Measurements from ENCODE around the gene TTYH2.

TTYH2 gene

DNA sequence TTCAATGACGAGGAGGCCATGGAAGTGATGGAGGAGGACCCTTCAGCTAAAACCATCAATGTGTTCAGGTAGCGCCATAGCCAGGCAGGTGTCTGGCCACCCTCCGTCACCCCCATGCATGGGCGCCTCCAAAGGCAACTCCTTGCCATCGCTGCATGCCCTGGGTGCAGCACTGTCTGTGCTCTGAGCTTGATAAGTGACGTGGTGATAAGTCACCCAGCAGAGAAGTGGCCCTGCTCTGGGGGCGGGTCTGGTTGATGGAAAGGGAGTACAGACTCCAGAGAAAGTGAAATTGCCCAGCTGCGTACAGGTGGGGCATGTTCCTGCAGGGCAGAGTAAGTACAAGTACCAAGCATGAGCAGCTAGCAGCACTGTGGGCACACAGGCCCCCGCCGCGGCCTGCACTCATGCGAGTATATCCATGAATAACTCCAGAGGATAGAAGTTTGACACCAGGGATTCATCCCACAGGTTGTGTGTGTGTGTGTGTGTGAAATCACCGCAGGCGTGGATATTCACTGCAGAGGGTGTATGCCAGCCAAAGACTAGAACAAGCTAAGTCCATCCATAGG lies 73.7 kb downstream of the TTYH2 start:
- Histone ChIP-seq H3K36me3 (ENCODE audit: control insufficient read depth, insufficient read depth, low read length) (no peaks in the 10 kb centered on the region), H3K4me3 (ENCODE audit: insufficient read depth, low read depth, low read length) (no peak overlapping the region), H3K27ac (ENCODE audit: insufficient read depth, low read depth, low read length, poor library complexity, severe bottlenecking) (no peak overlapping the region), H3K4me1 (ENCODE audit: control insufficient read depth, insufficient read depth, low read length) (no peaks in the 10 kb centered on the region), H3K9me3 (ENCODE audit: control insufficient read depth, low read length) (no peaks in the 10 kb centered on the region), H3K27me3 (ENCODE audit: control insufficient read depth, insufficient read depth, low read length, poor library complexity, severe bottlenecking) (no peaks in the 10 kb centered on the region)
- WGBS, 2 experiments: 89 to 90% methylated on average over 14 of the region's 14 CpGs

DNA sequence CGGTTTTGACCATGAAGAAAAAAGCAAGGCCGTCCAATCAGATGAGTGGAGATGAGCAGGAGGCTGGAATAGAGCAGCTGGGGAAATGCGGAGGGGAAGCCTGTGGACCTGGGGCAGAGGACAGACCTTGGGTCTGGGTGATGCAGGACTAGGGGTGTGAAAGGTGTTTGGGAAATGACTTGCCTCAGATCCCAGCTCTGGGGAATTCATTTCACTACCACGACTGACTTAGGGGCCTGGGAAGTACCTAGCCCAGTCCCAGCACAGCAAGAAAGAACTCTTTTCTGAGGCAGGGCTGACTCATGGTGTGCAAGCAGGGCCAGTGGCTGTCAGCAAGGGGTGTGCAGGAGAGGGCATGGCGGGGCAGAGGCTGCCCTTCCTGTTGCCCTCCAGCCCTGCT lies 75.4 kb downstream of the TTYH2 start:
- no peak overlapping the region for H3K27ac ChIP-seq (ENCODE audit: insufficient read depth, low read depth, low read length, poor library complexity, severe bottlenecking)
- H3K9me3 ChIP-seq (ENCODE audit: control insufficient read depth, low read length): no peaks in the 10 kb centered on the region
- H3K27me3 ChIP-seq (ENCODE audit: control insufficient read depth, insufficient read depth, low read length, poor library complexity, severe bottlenecking): no peaks in the 10 kb centered on the region
- 77 to 85% methylated on average over 5 of the region's 5 CpGs for WGBS, 2 experiments
- H3K36me3 ChIP-seq (ENCODE audit: control insufficient read depth, insufficient read depth, low read length): no peaks in the 10 kb centered on the region
- no peaks in the 10 kb centered on the region for H3K4me1 ChIP-seq (ENCODE audit: control insufficient read depth, insufficient read depth, low read length)
- no peak overlapping the region for H3K4me3 ChIP-seq (ENCODE audit: insufficient read depth, low read depth, low read length)

DNA sequence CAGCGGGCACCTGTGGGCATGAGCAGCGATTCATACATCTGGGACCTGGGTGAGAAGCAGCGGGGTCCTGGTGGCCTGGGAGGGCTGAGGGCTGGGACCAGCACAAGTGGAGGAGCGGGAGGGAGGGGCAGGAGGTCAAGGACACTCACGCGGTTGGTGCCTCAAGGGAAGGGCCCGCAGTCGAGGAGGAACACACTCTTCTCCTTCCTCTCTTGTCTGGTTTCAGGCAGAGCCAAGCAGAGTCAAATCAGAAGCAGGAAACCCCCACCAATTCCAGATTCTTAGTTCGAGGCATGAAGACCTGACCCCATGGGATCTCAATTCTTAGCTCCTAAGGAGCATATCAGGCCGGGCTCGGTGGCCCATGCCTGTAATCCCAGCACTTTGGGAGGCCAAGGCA lies 76.3 kb downstream of the TTYH2 start:
- no peaks in the 10 kb centered on the region for H3K4me1 ChIP-seq (ENCODE audit: control insufficient read depth, insufficient read depth, low read length)
- no peak overlapping the region for H3K27ac ChIP-seq (ENCODE audit: insufficient read depth, low read depth, low read length, poor library complexity, severe bottlenecking)
- WGBS, 2 experiments: 91 to 92% methylated on average over 11 of the region's 11 CpGs
- no peak overlapping the region for H3K4me3 ChIP-seq (ENCODE audit: insufficient read depth, low read depth, low read length)
- no peaks in the 10 kb centered on the region for H3K36me3 ChIP-seq (ENCODE audit: control insufficient read depth, insufficient read depth, low read length)
- H3K27me3 ChIP-seq (ENCODE audit: control insufficient read depth, insufficient read depth, low read length, poor library complexity, severe bottlenecking): no peaks in the 10 kb centered on the region
- H3K9me3 ChIP-seq (ENCODE audit: control insufficient read depth, low read length): no peaks in the 10 kb centered on the region

DNA sequence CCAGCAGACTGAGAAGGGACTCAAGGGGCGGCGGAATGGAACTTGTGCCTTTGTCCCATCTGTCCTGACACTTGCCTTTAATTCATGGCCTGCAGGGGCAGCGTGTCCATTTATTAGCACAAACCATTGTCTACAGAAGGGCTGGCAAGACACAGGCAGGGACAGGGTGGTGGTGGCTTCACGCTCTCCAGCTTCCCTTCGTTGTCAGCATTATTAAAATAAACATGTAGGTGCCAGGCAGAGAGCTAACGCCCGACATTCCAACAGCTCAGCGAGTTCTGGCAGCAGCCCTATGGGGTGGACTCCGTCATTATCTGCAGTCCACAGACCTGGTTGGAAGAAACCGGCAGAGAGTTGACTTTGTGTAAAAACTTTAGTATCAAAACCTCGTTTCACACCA lies 77.0 kb downstream of the TTYH2 start:
- Histone ChIP-seq H3K27me3 (ENCODE audit: control insufficient read depth, insufficient read depth, low read length, poor library complexity, severe bottlenecking) (no peaks in the 10 kb centered on the region), H3K4me3 (ENCODE audit: insufficient read depth, low read depth, low read length) (no peak overlapping the region), H3K27ac (ENCODE audit: insufficient read depth, low read depth, low read length, poor library complexity, severe bottlenecking) (no peak overlapping the region), H3K4me1 (ENCODE audit: control insufficient read depth, insufficient read depth, low read length) (no peaks in the 10 kb centered on the region), H3K9me3 (ENCODE audit: control insufficient read depth, low read length) (no peaks in the 10 kb centered on the region), H3K36me3 (ENCODE audit: control insufficient read depth, insufficient read depth, low read length) (no peaks in the 10 kb centered on the region)
- 85 to 89% methylated on average over 11 of the region's 11 CpGs for WGBS, 2 experiments

DNA sequence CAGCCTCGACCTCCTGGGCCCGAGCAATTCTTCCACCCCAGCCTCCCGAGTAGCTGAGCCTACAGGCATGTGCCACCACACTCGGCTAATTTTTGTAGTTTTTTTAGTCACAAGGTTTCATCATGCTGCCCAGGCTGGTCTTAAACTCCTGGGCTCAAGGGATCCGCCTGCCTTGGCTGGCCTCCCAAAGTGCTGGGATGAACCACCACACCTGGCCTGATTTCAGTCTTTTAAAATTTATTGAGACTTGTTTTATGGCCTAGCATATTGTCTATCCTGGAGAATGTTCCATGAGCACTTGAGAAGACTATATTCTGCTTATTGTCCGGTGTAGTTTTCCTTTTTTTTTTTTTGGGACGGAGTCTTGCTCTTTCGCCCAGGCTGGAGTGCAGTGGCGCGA lies 79.1 kb downstream of the TTYH2 start:
- 93 to 94% methylated on average over 10 of the region's 10 CpGs for WGBS, 2 experiments

DNA sequence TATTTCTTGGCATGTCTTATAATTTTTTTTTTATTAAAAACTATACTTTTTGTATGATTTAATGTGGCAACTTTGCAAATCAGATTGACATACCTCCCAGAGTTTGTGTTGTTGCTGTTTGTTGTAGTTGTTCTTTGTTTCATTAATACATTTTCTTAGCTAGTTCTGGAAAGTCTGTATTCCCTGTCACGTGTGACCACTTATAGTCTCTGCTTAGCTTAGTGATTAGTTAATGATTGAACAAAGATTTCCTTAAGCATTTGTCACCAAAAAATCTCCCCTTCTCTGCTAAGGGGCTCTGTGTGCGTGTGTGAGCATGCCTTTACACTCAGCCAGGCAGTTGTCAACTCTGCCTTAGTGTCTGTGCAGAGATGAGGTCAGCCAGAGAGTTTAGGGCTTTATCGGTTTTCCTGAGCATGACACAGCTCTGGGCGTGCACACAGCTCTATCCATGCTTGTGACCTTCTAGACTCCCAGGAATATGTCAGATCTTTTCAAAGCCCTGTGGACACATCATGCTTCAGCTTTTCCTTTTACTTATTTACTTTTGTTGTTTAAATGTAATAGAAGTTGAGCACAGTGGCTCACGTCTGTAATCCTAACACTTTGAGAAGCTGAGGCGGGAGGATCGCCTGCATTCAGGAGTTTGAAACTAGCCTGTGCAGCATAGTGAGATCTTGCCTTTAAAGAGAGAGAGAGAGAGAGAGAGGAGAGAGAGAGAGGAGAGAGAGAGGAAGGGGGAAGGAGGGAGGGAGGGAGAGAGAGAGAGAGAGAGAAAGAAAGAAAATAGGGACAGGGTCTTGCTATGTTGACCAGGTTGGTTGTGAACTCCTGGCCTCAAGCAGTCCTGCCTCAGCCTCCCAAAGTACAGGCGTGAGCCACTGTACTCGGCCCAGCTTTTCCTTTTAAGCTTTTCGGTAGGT lies 82.5 kb downstream of the TTYH2 start:
- Histone ChIP-seq H3K36me3 (ENCODE audit: control insufficient read depth, insufficient read depth, low read length) (no peaks in the 10 kb centered on the region), H3K4me1 (ENCODE audit: control insufficient read depth, insufficient read depth, low read length) (no peaks in the 10 kb centered on the region), H3K27ac (ENCODE audit: insufficient read depth, low read depth, low read length, poor library complexity, severe bottlenecking) (no peak overlapping the region), H3K9me3 (ENCODE audit: control insufficient read depth, low read length) (no peaks in the 10 kb centered on the region), H3K4me3 (ENCODE audit: insufficient read depth, low read depth, low read length) (no peak overlapping the region), H3K27me3 (ENCODE audit: control insufficient read depth, insufficient read depth, low read length, poor library complexity, severe bottlenecking) (peaks cover 4% of the 10 kb centered on the region)
- 89 to 95% methylated on average over 9 to 10 of the region's 10 CpGs for WGBS, 2 experiments

More for the DNA sequence above, 79.1 kb downstream of the TTYH2 start:
- Histone ChIP-seq H3K36me3 (ENCODE audit: control insufficient read depth, insufficient read depth, low read length) (no peaks in the 10 kb centered on the region), H3K27me3 (ENCODE audit: control insufficient read depth, insufficient read depth, low read length, poor library complexity, severe bottlenecking) (no peaks in the 10 kb centered on the region), H3K4me3 (ENCODE audit: insufficient read depth, low read depth, low read length) (no peak overlapping the region), H3K9me3 (ENCODE audit: control insufficient read depth, low read length) (no peaks in the 10 kb centered on the region), H3K27ac (ENCODE audit: insufficient read depth, low read depth, low read length, poor library complexity, severe bottlenecking) (no peak overlapping the region), H3K4me1 (ENCODE audit: control insufficient read depth, insufficient read depth, low read length) (no peaks in the 10 kb centered on the region)

DNA sequence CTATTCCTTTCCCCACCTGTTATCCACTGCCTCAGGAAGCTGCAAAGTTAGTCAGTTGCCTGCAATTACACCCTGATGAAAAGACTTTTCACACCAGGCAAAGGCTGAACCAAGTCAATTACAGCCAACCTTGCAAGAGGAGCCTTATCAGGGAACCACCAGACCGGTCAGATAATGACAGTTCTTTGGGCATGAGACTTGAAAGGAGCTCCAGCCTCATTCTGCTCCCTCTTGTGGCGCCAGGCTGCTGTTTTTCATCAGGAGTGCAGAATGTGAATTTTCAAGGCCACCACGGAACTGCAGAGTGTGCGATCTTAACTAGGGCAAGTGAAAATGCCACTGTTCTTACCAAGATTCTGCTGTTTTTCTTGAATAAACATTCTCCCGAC lies 83.2 kb downstream of the TTYH2 start:
- WGBS, 2 experiments: 23 to 26% methylated on average over 5 of the region's 5 CpGs
- H3K27ac ChIP-seq (ENCODE audit: insufficient read depth, low read depth, low read length, poor library complexity, severe bottlenecking): no peak overlapping the region

DNA sequence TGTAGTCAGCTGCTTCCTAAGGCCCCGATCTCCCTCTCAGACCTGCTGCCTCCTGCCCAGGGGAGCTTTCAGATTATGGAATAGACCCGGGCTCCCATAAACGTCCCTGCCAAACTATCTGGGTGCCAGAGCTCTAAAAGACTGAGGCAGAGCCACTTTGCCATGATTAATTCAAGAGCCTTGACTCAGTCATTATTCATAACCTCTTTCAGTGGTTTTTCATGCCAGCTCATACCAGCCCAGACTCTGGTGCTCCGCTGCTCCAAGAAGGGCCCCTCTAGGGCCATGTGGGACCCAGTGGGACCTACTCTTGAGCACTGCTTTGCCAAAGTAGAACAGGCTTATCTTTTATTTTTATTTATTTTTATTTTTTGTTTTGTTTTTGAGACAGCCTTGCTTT lies 84.6 kb downstream of the TTYH2 start:
- H3K27me3 ChIP-seq (ENCODE audit: control insufficient read depth, insufficient read depth, low read length, poor library complexity, severe bottlenecking): peaks cover 4% of the 10 kb centered on the region
- no peaks in the 10 kb centered on the region for H3K36me3 ChIP-seq (ENCODE audit: control insufficient read depth, insufficient read depth, low read length)
- H3K27ac ChIP-seq (ENCODE audit: insufficient read depth, low read depth, low read length, poor library complexity, severe bottlenecking): no peak overlapping the region
- H3K9me3 ChIP-seq (ENCODE audit: control insufficient read depth, low read length): no peaks in the 10 kb centered on the region
- no peak overlapping the region for H3K4me3 ChIP-seq (ENCODE audit: insufficient read depth, low read depth, low read length)
- H3K4me1 ChIP-seq (ENCODE audit: control insufficient read depth, insufficient read depth, low read length): no peaks in the 10 kb centered on the region
- 84 to 87% methylated on average over 4 of the region's 4 CpGs for WGBS, 2 experiments

More for the DNA sequence above, 83.2 kb downstream of the TTYH2 start:
- Histone ChIP-seq H3K9me3 (ENCODE audit: control insufficient read depth, low read length) (no peaks in the 10 kb centered on the region), H3K4me1 (ENCODE audit: control insufficient read depth, insufficient read depth, low read length) (no peaks in the 10 kb centered on the region), H3K27me3 (ENCODE audit: control insufficient read depth, insufficient read depth, low read length, poor library complexity, severe bottlenecking) (peaks cover 4% of the 10 kb centered on the region), H3K36me3 (ENCODE audit: control insufficient read depth, insufficient read depth, low read length) (no peaks in the 10 kb centered on the region), H3K4me3 (ENCODE audit: insufficient read depth, low read depth, low read length) (no peak overlapping the region)

DNA sequence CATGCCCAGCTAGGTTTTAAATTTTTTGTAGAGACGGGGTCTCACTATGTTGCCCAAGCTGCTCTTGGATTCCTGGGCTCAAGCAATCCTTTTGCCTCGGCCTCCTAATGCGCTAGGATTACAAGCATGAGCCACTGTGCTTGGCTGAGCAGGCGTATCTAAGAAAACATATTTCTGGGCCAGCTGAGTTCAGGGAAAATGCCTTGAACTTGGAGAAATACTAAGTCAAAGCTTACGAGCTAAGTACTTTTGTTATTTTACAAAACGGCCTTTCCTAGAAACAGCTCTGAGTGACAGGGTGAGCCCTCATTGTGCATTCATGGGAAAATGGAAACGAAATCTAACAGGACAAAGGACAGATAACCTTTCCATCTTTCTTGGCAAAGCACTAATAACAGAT lies 85.4 kb downstream of the TTYH2 start:
- no peak overlapping the region for H3K4me3 ChIP-seq (ENCODE audit: insufficient read depth, low read depth, low read length)
- no peaks in the 10 kb centered on the region for H3K9me3 ChIP-seq (ENCODE audit: control insufficient read depth, low read length)
- H3K27me3 ChIP-seq (ENCODE audit: control insufficient read depth, insufficient read depth, low read length, poor library complexity, severe bottlenecking): peaks cover 4% of the 10 kb centered on the region
- 91% methylated on average over 7 of the region's 7 CpGs for WGBS, 2 experiments
- H3K36me3 ChIP-seq (ENCODE audit: control insufficient read depth, insufficient read depth, low read length): no peaks in the 10 kb centered on the region
- H3K4me1 ChIP-seq (ENCODE audit: control insufficient read depth, insufficient read depth, low read length): no peaks in the 10 kb centered on the region
- no peak overlapping the region for H3K27ac ChIP-seq (ENCODE audit: insufficient read depth, low read depth, low read length, poor library complexity, severe bottlenecking)

DNA sequence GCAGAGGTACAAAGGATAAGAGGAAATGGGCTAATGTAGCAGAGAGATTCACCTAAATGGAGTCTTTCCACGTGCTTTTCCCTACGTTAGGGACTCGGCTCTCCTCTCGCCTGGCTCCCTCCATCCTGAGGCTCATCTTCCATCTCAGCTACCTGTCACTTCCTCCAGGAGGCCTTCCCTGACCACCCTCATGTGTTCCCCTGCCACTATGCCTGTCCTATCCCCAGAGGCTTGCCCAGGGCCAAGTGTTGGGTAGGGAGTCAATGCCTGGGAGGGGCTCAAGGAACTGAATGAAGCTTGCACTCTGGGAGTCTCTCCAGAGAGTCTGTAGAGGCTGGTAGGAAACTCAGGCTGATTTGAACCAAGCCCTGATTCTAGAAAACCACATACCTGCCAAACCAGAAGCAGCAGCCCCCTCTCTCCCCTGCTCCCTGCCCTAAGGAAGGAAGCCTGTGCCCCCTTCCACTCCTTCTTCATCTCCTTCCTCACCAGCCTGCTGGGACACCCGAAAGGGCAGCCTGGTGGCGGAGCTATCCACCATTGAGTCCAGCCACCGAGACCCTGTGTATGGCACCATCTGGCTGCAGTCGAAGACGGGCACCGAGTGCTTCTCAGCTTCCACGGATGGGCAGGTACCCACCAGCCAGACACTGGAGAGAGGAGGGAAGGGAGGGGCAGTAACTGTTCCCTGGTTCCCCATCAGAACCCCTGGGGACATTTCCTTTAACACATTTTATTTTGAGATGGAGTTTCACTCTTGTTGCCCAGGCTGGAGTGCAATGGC lies 86.0 kb downstream of the TTYH2 start:
- Histone ChIP-seq H3K36me3 (ENCODE audit: control insufficient read depth, insufficient read depth, low read length) (no peaks in the 10 kb centered on the region), H3K27ac (ENCODE audit: insufficient read depth, low read depth, low read length, poor library complexity, severe bottlenecking) (no peak overlapping the region), H3K4me1 (ENCODE audit: control insufficient read depth, insufficient read depth, low read length) (no peaks in the 10 kb centered on the region), H3K9me3 (ENCODE audit: control insufficient read depth, low read length) (no peaks in the 10 kb centered on the region), H3K27me3 (ENCODE audit: control insufficient read depth, insufficient read depth, low read length, poor library complexity, severe bottlenecking) (peaks cover 4% of the 10 kb centered on the region), H3K4me3 (ENCODE audit: insufficient read depth, low read depth, low read length) (no peak overlapping the region)
- WGBS, 2 experiments: 83 to 88% methylated on average over 11 of the region's 11 CpGs
